H9 (cell line): ENCODE data around the gene KIAA0753. TPM values are rescaled to one million over a fixed set of nuclear protein-coding genes. Genes with fewer than 3 reads are reported as not detected.

Experiments
- DNase-seq: peaks from one replicate; pipeline ENCODE4 v3.0.0-alpha.2; 2017
- H2AFZ ChIP-seq: one replicate; pipeline ENCODE4 v1.6.1; 2013; ENCODE audit warnings: mild to moderate bottlenecking, low read length, control low read depth, moderate library complexity
- H2AK5ac ChIP-seq: 2 replicates; pipeline ENCODE4 v1.6.1; 2013; ENCODE audit warnings: low read length, control low read depth, mixed read lengths; ENCODE audit not compliant: insufficient read length
- H2BK120ac ChIP-seq: one replicate; pipeline ENCODE4 v1.6.1; 2013; ENCODE audit warnings: low read depth, mild to moderate bottlenecking, low read length, control low read depth, inconsistent platforms; ENCODE audit not compliant: poor library complexity, severe bottlenecking
- H2BK12ac ChIP-seq: 2 replicates; pipeline ENCODE4 v1.6.1; 2013; ENCODE audit warnings: low read length, control low read depth, mixed read lengths, low read depth; ENCODE audit not compliant: insufficient read length
- H2BK15ac ChIP-seq: 2 replicates; pipeline ENCODE4 v1.6.1; 2013; ENCODE audit warnings: low read depth, low read length, control low read depth
- H2BK20ac ChIP-seq: one replicate; pipeline ENCODE4 v1.6.1; 2013; ENCODE audit warnings: low read depth, mild to moderate bottlenecking, low read length, control low read depth, inconsistent platforms; ENCODE audit not compliant: poor library complexity, severe bottlenecking
- H2BK5ac ChIP-seq: 2 replicates; pipeline ENCODE4 v1.6.1; 2013; ENCODE audit warnings: low read length, control low read depth, mixed read lengths; ENCODE audit not compliant: insufficient read length
- H3K14ac ChIP-seq: 2 replicates; pipeline ENCODE4 v1.6.1; 2013; ENCODE audit warnings: low read length, control low read depth; ENCODE audit not compliant: insufficient read depth
- H3K18ac ChIP-seq: 2 replicates; pipeline ENCODE4 v1.6.1; 2013; ENCODE audit warnings: low read depth, mild to moderate bottlenecking, mixed read lengths, low read length, control low read depth; ENCODE audit not compliant: insufficient read length
- H3K23ac ChIP-seq: 2 replicates; pipeline ENCODE4 v1.6.1; 2013; ENCODE audit warnings: low read length, control low read depth, mixed read lengths, low read depth; ENCODE audit not compliant: insufficient read length
- H3K23me2 ChIP-seq: 2 replicates; pipeline ENCODE4 v1.6.1; 2013; ENCODE audit warnings: low read depth, mild to moderate bottlenecking, mixed read lengths, low read length, control low read depth; ENCODE audit not compliant: insufficient read length, poor library complexity, severe bottlenecking
- H3K27ac ChIP-seq: 2 replicates; pipeline ENCODE4 v1.5.1; 2013; ENCODE audit warnings: low read length, control low read depth, mixed read lengths, low read depth; ENCODE audit not compliant: insufficient read length
- H3K27me3 ChIP-seq: 2 replicates; pipeline ENCODE4 v1.6.1; 2013; ENCODE audit warnings: low read length, control low read depth, inconsistent platforms; ENCODE audit not compliant: insufficient read depth
- H3K4ac ChIP-seq: 2 replicates; pipeline ENCODE4 v1.6.1; 2013; ENCODE audit warnings: low read depth, mild to moderate bottlenecking, control low read depth, inconsistent platforms, low read length, moderate library complexity
- H3K4me1 ChIP-seq: 2 replicates; pipeline ENCODE4 v1.6.1; 2013; ENCODE audit warnings: low read length, control low read depth, inconsistent platforms; ENCODE audit not compliant: insufficient read depth
- H3K4me2 ChIP-seq: 2 replicates; pipeline ENCODE4 v1.6.1; 2013; ENCODE audit warnings: low read length, control low read depth, mixed read lengths; ENCODE audit not compliant: insufficient read length, insufficient read depth
- H3K56ac ChIP-seq: 2 replicates; pipeline ENCODE4 v1.6.1; 2013; ENCODE audit warnings: low read depth, mild to moderate bottlenecking, mixed read lengths, low read length, control low read depth; ENCODE audit not compliant: insufficient read length
- H3K79me1 ChIP-seq: 2 replicates; pipeline ENCODE4 v1.6.1; 2013; ENCODE audit warnings: low read depth, mild to moderate bottlenecking, moderate library complexity, low read length, control low read depth, inconsistent platforms; ENCODE audit not compliant: insufficient read depth, poor library complexity, severe bottlenecking
- H3K79me2 ChIP-seq: 2 replicates; pipeline ENCODE4 v1.6.1; 2013; ENCODE audit warnings: low read length, control low read depth, inconsistent platforms; ENCODE audit not compliant: insufficient read depth
- H3K9ac ChIP-seq: 2 replicates; pipeline ENCODE4 v1.6.1; 2013; ENCODE audit warnings: low read length, control low read depth, mixed read lengths; ENCODE audit not compliant: insufficient read length; ENCODE audit errors: extremely low read depth
- H3K9me3 ChIP-seq: one replicate; pipeline ENCODE4 v1.6.1; 2013; ENCODE audit warnings: low read depth, low read length, inconsistent platforms; ENCODE audit not compliant: control insufficient read depth
- H3T11ph ChIP-seq: one replicate; pipeline ENCODE4 v1.6.1; 2013; ENCODE audit warnings: mild to moderate bottlenecking, low read length, control low read depth, inconsistent platforms
- H4K20me1 ChIP-seq: one replicate; pipeline ENCODE4 v1.6.1; 2013; ENCODE audit not compliant: control insufficient read depth, insufficient read length, insufficient read depth
- H4K5ac ChIP-seq: 2 replicates; pipeline ENCODE4 v1.6.1; 2013; ENCODE audit warnings: low read depth, mild to moderate bottlenecking, mixed read lengths, low read length, control low read depth; ENCODE audit not compliant: insufficient read length
- H4K8ac ChIP-seq: replicated peaks from 2 replicates; pipeline ENCODE4 v1.6.1; 2013; ENCODE audit warnings: low read length, control low read depth, mixed read lengths, low read depth; ENCODE audit not compliant: insufficient read length
- H4K91ac ChIP-seq: 2 replicates; pipeline ENCODE4 v1.6.1; 2013; ENCODE audit warnings: low read depth, mild to moderate bottlenecking, moderate library complexity, mixed read lengths, low read length, control low read depth; ENCODE audit not compliant: insufficient read length
- H3K27ac Mint-ChIP-seq, 3 experiments: 2 replicates in 2 of 3; 3 replicates in 1 of 3; pipeline ENCODE4 v1.8.0; 2020 to 2021; ENCODE audit warnings: mixed read lengths in 3 of 3, mild to moderate bottlenecking in 1 of 3, moderate library complexity in 1 of 3
- H3K27me3 Mint-ChIP-seq: 2 replicates; pipeline ENCODE4 v1.8.0; 2021; ENCODE audit warnings: low read depth, mild to moderate bottlenecking, moderate library complexity, mixed read lengths
- H3K36me3 Mint-ChIP-seq, 3 experiments: 2 replicates in 2 of 3; 3 replicates in 1 of 3; pipeline ENCODE4 v1.8.0; 2020 to 2021; ENCODE audit warnings: low read depth in 3 of 3, mixed read lengths in 3 of 3; ENCODE audit not compliant: insufficient read depth in 1 of 3
- H3K4me1 Mint-ChIP-seq, 2 experiments: 2 replicates each; pipeline ENCODE4 v1.8.0; 2020; ENCODE audit warnings: mixed read lengths in 2 of 2
- H3K4me3 Mint-ChIP-seq, 2 experiments: 2 replicates in 1 of 2; 3 replicates in 1 of 2; pipeline ENCODE4 v1.8.0; 2020 to 2021; ENCODE audit warnings: mild to moderate bottlenecking in 2 of 2, mixed read lengths in 2 of 2, moderate library complexity in 1 of 2
- H3K9me3 Mint-ChIP-seq, 2 experiments: 2 replicates in 1 of 2; 3 replicates in 1 of 2; pipeline ENCODE4 v1.8.0; 2020; ENCODE audit warnings: mild to moderate bottlenecking in 2 of 2, mixed read lengths in 2 of 2, moderate library complexity in 1 of 2
- CTCF ChIP-seq: fragments of 200-600 bp; sonication (generic); conservative IDR thresholded peaks from 3 replicates; pipeline ENCODE4 v1.8.0; 2021; ENCODE audit warnings: antibody characterized with exemption, mild to moderate bottlenecking
- WGBS: extraction: QIAGEN DNeasy Blood & Tissue Kit; methylation state at CpG from one replicate; pipeline ENCODE4 v1.1.7; 2013; ENCODE audit warnings: missing lambda C conversion rate, low lambda C conversion rate, mixed read lengths; ENCODE audit not compliant: insufficient read length; ENCODE audit errors: extremely low coverage; 5-methylcytosine and 5-hydroxymethylcytosine counted together
- total RNA-seq: library from RNA; stranded (reverse); gene quantifications from 2 replicates; pipeline ENCODE4 v1.2.1, GENCODE V29; 2021

Gene KIAA0753
- total RNA-seq, 1 experiment from 2014 or later, result 37.2 TPM

- Histone ChIP-seq H2AFZ (no peak overlapping the region), H2BK5ac (no peak overlapping the region), H2BK15ac (no peak overlapping the region), H2AK5ac (no peak overlapping the region), H3K14ac (no peak overlapping the region; the same call in 1 of the 2 replicates), H2BK12ac (no peak overlapping the region), H3K23me2 (no peaks in the 10 kb centered on the region), H4K8ac (no peak overlapping the region), H3K9ac (no peak overlapping the region), H3K23ac (no peak overlapping the region), H4K20me1 (no peaks in the 10 kb centered on the region), H4K91ac (no peak overlapping the region), H2BK120ac (no peak overlapping the region), H3K79me1 (no peaks in the 10 kb centered on the region), H3K4ac (no peak overlapping the region), H3K79me2 (no peaks in the 10 kb centered on the region), H3K4me1 (peaks cover 4% of the 10 kb centered on the region; the same call in 1 of the 2 replicates), H3K9me3 (no peaks in the 10 kb centered on the region), H3T11ph (no peak overlapping the region), H3K4me2 (no peak overlapping the region), H3K27me3 (no peaks in the 10 kb centered on the region), H3K56ac (no peak overlapping the region), H4K5ac (no peak overlapping the region), H3K18ac (no peak overlapping the region), H2BK20ac (no peak overlapping the region), H3K27ac (no peak overlapping the region)
- no peak for TF ChIP-seq CTCF
- Mint-ChIP-seq H3K4me3 (peak overlapping the region in 1 of 2 experiments; percentile 20; a peak in 1 of 5 replicates), H3K36me3 (no peaks in the 10 kb centered on the region), H3K4me1 (peaks cover 42 to 52% of the 10 kb centered on the region in 2 experiments), H3K27me3 (peaks cover 19% of the 10 kb centered on the region), H3K9me3 (no peaks in the 10 kb centered on the region), H3K27ac (peak overlapping the region; percentile 22 to 43 (median 39); a peak in 2 of 7 replicates)
- no CpG with 5 or more reads among the region's 11 CpGs for WGBS
- DNase-seq, result no peak
Measured at GRCh38 chr17:6548578-6549330, 91.8 kb downstream of the KIAA0753 start.
